Panc1 (cell line): ENCODE measurements around the gene SLC35F4.

ENCODE experiments used
- POLR2AphosphoS5 ChIP-seq: IDR thresholded peaks from 2 replicates; pipeline ENCODE4 v1.6.1; 2012; ENCODE audit warnings: mild to moderate bottlenecking, low read depth, low read length, moderate library complexity
- SIN3A ChIP-seq: IDR thresholded peaks from 2 replicates; pipeline ENCODE4 v1.6.1; 2012; ENCODE audit warnings: low read depth, mild to moderate bottlenecking, low read length, moderate library complexity, borderline replicate concordance; ENCODE audit not compliant: insufficient read depth
- TCF7L2 ChIP-seq: IDR thresholded peaks from 2 replicates; pipeline ENCODE4 v1.6.1; 2011; ENCODE audit warnings: mild to moderate bottlenecking, low read depth, low read length, inconsistent platforms
- TF ChIP-seq, protein P1 (sequence below): fragments of 450-650 bp; IDR thresholded peaks from 2 replicates; pipeline ENCODE4 v1.5.1; 2017; ENCODE audit warnings: mild to moderate bottlenecking
- TF ChIP-seq, protein P2 (sequence below), 2 experiments: IDR thresholded peaks; 2 replicates each; pipeline ENCODE4 v1.6.1; 2011 to 2012; ENCODE audit warnings: low read depth in 2 of 2, control low read depth in 1 of 2, low read length in 1 of 2, mild to moderate bottlenecking in 1 of 2, moderate library complexity in 1 of 2; ENCODE audit not compliant: insufficient read depth in 1 of 2

GRCh38 chr14:57576498-57576897 lies 289.4 kb downstream of the SLC35F4 start:
- TF ChIP-seq, protein P1, sequence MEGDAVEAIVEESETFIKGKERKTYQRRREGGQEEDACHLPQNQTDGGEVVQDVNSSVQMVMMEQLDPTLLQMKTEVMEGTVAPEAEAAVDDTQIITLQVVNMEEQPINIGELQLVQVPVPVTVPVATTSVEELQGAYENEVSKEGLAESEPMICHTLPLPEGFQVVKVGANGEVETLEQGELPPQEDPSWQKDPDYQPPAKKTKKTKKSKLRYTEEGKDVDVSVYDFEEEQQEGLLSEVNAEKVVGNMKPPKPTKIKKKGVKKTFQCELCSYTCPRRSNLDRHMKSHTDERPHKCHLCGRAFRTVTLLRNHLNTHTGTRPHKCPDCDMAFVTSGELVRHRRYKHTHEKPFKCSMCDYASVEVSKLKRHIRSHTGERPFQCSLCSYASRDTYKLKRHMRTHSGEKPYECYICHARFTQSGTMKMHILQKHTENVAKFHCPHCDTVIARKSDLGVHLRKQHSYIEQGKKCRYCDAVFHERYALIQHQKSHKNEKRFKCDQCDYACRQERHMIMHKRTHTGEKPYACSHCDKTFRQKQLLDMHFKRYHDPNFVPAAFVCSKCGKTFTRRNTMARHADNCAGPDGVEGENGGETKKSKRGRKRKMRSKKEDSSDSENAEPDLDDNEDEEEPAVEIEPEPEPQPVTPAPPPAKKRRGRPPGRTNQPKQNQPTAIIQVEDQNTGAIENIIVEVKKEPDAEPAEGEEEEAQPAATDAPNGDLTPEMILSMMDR: no peak
- TF ChIP-seq POLR2AphosphoS5 (no peak), SIN3A (no peak), TCF7L2 (no peak)
- TF ChIP-seq, protein P2, sequence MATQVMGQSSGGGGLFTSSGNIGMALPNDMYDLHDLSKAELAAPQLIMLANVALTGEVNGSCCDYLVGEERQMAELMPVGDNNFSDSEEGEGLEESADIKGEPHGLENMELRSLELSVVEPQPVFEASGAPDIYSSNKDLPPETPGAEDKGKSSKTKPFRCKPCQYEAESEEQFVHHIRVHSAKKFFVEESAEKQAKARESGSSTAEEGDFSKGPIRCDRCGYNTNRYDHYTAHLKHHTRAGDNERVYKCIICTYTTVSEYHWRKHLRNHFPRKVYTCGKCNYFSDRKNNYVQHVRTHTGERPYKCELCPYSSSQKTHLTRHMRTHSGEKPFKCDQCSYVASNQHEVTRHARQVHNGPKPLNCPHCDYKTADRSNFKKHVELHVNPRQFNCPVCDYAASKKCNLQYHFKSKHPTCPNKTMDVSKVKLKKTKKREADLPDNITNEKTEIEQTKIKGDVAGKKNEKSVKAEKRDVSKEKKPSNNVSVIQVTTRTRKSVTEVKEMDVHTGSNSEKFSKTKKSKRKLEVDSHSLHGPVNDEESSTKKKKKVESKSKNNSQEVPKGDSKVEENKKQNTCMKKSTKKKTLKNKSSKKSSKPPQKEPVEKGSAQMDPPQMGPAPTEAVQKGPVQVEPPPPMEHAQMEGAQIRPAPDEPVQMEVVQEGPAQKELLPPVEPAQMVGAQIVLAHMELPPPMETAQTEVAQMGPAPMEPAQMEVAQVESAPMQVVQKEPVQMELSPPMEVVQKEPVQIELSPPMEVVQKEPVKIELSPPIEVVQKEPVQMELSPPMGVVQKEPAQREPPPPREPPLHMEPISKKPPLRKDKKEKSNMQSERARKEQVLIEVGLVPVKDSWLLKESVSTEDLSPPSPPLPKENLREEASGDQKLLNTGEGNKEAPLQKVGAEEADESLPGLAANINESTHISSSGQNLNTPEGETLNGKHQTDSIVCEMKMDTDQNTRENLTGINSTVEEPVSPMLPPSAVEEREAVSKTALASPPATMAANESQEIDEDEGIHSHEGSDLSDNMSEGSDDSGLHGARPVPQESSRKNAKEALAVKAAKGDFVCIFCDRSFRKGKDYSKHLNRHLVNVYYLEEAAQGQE (IDR thresholded peaks at IDR 0.05; ENCODE audit: insufficient read depth in 1 of 2, low read depth in 2 of 2, low read length in 1 of 2): no peak
